WTC11 (cell line): ENCODE measurements around the gene CMTM1. TPM values are rescaled to one million over a fixed set of nuclear protein-coding genes. Genes with fewer than 3 reads are reported as not detected.
A peak's percentile ranks its signal among the peaks of the same experiment; 100 is the strongest.

ENCODE experiments used
- ATAC-seq: fragments of 200-7000 bp; cut with Tn5 transposase; 2 replicates; pipeline ENCODE4 v1.10.0; 2021; ENCODE audit warnings: mild to moderate bottlenecking, moderate library complexity
- CTCF ChIA-PET: fragments of 300-600 bp; sonication (Branson Sonifier 250); formaldehyde crosslinking; loops from one replicate; lab custom pipeline; 2021; ENCODE audit warnings: antibody characterized with exemption; lab: Charles Lee
- POLR2A ChIA-PET: fragments of 350-600 bp; sonication (Branson Sonifier 250); formaldehyde crosslinking; loops from one replicate; lab custom pipeline; 2021; ENCODE audit warnings: antibody characterized with exemption; lab: Charles Lee
- DNase-seq: peaks from one replicate; pipeline ENCODE4 v3.0.0; 2021; ENCODE audit warnings: low spot score
- H3K27ac Mint-ChIP-seq: 2 replicates; pipeline ENCODE4 v1.8.0; 2021; ENCODE audit warnings: mixed read lengths
- H3K27me3 Mint-ChIP-seq: 2 replicates; pipeline ENCODE4 v1.8.0; 2021; ENCODE audit warnings: low read depth, mild to moderate bottlenecking, moderate library complexity, mixed read lengths
- H3K36me3 Mint-ChIP-seq: 2 replicates; pipeline ENCODE4 v1.8.0; 2021; ENCODE audit warnings: mixed read lengths
- H3K4me1 Mint-ChIP-seq: 2 replicates; pipeline ENCODE4 v1.8.0; 2022; ENCODE audit warnings: mixed read lengths
- H3K4me3 Mint-ChIP-seq: 2 replicates; pipeline ENCODE4 v1.8.0; 2021; ENCODE audit warnings: mild to moderate bottlenecking, moderate library complexity, mixed read lengths
- H3K9me3 Mint-ChIP-seq: 2 replicates; pipeline ENCODE4 v1.8.0; 2021; ENCODE audit warnings: mixed read lengths
- CREB1 ChIP-seq: sonication (generic); formaldehyde crosslinking; IDR thresholded peaks from 2 replicates; pipeline ENCODE4 v1.8.0; 2023; ENCODE audit warnings: mild to moderate bottlenecking, missing genetic modification reagents
- FOXP4 ChIP-seq: sonication (generic); formaldehyde crosslinking; IDR thresholded peaks from 2 replicates; pipeline ENCODE4 v1.8.0; 2022; ENCODE audit warnings: mild to moderate bottlenecking, missing genetic modification reagents
- HMGA2 ChIP-seq: fragments of 250-450 bp; sonication (Bioruptor Pico); IDR thresholded peaks from 2 replicates; pipeline ENCODE4 v1.4.0; 2021; ENCODE audit warnings: mild to moderate bottlenecking, moderate library complexity
- HMGXB4 ChIP-seq: sonication (generic); formaldehyde crosslinking; IDR thresholded peaks from 2 replicates; pipeline ENCODE4 v1.8.1; 2023; ENCODE audit warnings: mild to moderate bottlenecking, moderate library complexity, missing genetic modification reagents
- IRF2 ChIP-seq: sonication (generic); formaldehyde crosslinking; IDR thresholded peaks from 2 replicates; pipeline ENCODE4 v1.8.0; 2022; ENCODE audit warnings: low read depth, missing genetic modification reagents, borderline replicate concordance
- JAZF1 ChIP-seq: fragments of 250-450 bp; sonication (Bioruptor Pico); IDR thresholded peaks from 2 replicates; pipeline ENCODE4 v1.9.0; 2021; ENCODE audit warnings: moderate library complexity, mild to moderate bottlenecking, inconsistent platforms
- KAT7 ChIP-seq: sonication (generic); formaldehyde crosslinking; IDR thresholded peaks from 2 replicates; pipeline ENCODE4 v1.8.1; 2023; ENCODE audit warnings: missing genetic modification reagents, mild to moderate bottlenecking, borderline replicate concordance
- MLX ChIP-seq: sonication (generic); formaldehyde crosslinking; IDR thresholded peaks from 2 replicates; pipeline ENCODE4 v1.8.1; 2023; ENCODE audit warnings: mild to moderate bottlenecking, missing genetic modification reagents, moderate library complexity
- NR1H2 ChIP-seq: sonication (generic); formaldehyde crosslinking; IDR thresholded peaks from 2 replicates; pipeline ENCODE4 v1.9.0; 2021; ENCODE audit warnings: mild to moderate bottlenecking, moderate library complexity, missing genetic modification reagents
- RELA ChIP-seq: sonication (generic); formaldehyde crosslinking; IDR thresholded peaks from 2 replicates; pipeline ENCODE4 v1.8.1; 2022; ENCODE audit warnings: missing genetic modification reagents, mild to moderate bottlenecking, borderline replicate concordance
- USF1 ChIP-seq: sonication (generic); formaldehyde crosslinking; IDR thresholded peaks from 2 replicates; pipeline ENCODE4 v1.8.0; 2022; ENCODE audit warnings: mild to moderate bottlenecking, missing genetic modification reagents
- ZBTB21 ChIP-seq: sonication (generic); formaldehyde crosslinking; IDR thresholded peaks from 2 replicates; pipeline ENCODE4 v1.8.1; 2023; ENCODE audit warnings: mild to moderate bottlenecking, missing genetic modification reagents, borderline replicate concordance
- ZBTB43 ChIP-seq: sonication (generic); formaldehyde crosslinking; IDR thresholded peaks from 2 replicates; pipeline ENCODE4 v1.8.1; 2023; ENCODE audit warnings: mild to moderate bottlenecking, missing genetic modification reagents
- ZMAT4 ChIP-seq: fragments of 250-450 bp; sonication (Bioruptor Pico); IDR thresholded peaks from 2 replicates; pipeline ENCODE4 v1.9.0; 2021; ENCODE audit warnings: mild to moderate bottlenecking
- ZNF219 ChIP-seq: sonication (generic); formaldehyde crosslinking; IDR thresholded peaks from 2 replicates; pipeline ENCODE4 v1.8.0; 2023; ENCODE audit warnings: missing genetic modification reagents, mild to moderate bottlenecking, borderline replicate concordance
- ZNF396 ChIP-seq: fragments of 250-450 bp; sonication (Bioruptor Pico); IDR thresholded peaks from 2 replicates; pipeline ENCODE4 v1.8.0; 2021; ENCODE audit warnings: mild to moderate bottlenecking, moderate library complexity, borderline replicate concordance
- ZNF512 ChIP-seq: sonication (generic); formaldehyde crosslinking; IDR thresholded peaks from 2 replicates; pipeline ENCODE4 v1.8.1; 2022; ENCODE audit warnings: missing genetic modification reagents, borderline replicate concordance
- ZSCAN18 ChIP-seq: fragments of 250-450 bp; sonication (Bioruptor Pico); IDR thresholded peaks from 2 replicates; pipeline ENCODE4 v2.1.2; 2022; ENCODE audit warnings: mild to moderate bottlenecking, moderate library complexity
- total RNA-seq: library from RNA; stranded (reverse); gene quantifications from 3 replicates; pipeline ENCODE4 v1.2.3, GENCODE V29; 2021

Gene CMTM1
- total RNA-seq, 1 experiment from 2014 or later: 1.6 TPM

- TF ChIP-seq ZNF512 (CRISPR knock-in tag): no peak
Measured at GRCh38 chr16:66525396-66526180, 40.7 kb upstream of the CMTM1 start (continued).

GRCh38 chr16:66528294-66528693 is 37.9 kb upstream of the CMTM1 start:
- H3K27me3 Mint-ChIP-seq: no peaks in the 10 kb centered on the region; the same call in 1 of the 2 replicates
- H3K27ac Mint-ChIP-seq: no peak overlapping the region
- H3K9me3 Mint-ChIP-seq: no peaks in the 10 kb centered on the region
- ChIA-PET CTCF (no interaction called here), POLR2A (no interaction called here)
- no peak overlapping the region for H3K4me3 Mint-ChIP-seq
- ATAC-seq (no peak), DNase-seq (no peak)
- H3K4me1 Mint-ChIP-seq: no peaks in the 10 kb centered on the region
- TF ChIP-seq CREB1 (CRISPR knock-in tag) (no peak), USF1 (CRISPR knock-in tag) (0 out of 2 replicates have a peak, but pooled peaks have one; percentile 16)
- TF ChIP-seq, all 79 proteins: peak for 1
- H3K36me3 Mint-ChIP-seq: peaks cover 8% of the 10 kb centered on the region; the same call in 1 of the 2 replicates

GRCh38 chr16:66529475-66529874 is 36.8 kb upstream of the CMTM1 start:
- ATAC-seq (no peak), DNase-seq (no peak)
- Mint-ChIP-seq H3K36me3 (peaks cover 8% of the 10 kb centered on the region; the same call in 1 of the 2 replicates), H3K4me3 (no peak overlapping the region), H3K27me3 (no peaks in the 10 kb centered on the region; the same call in 1 of the 2 replicates), H3K4me1 (no peaks in the 10 kb centered on the region), H3K27ac (no peak overlapping the region), H3K9me3 (no peaks in the 10 kb centered on the region)
- TF ChIP-seq ZNF219 (no peak), ZBTB21 (no peak), ZNF396 (CRISPR knock-in tag) (no peak), MLX (CRISPR knock-in tag) (no peak), ZSCAN18 (CRISPR knock-in tag) (no peak), ZMAT4 (CRISPR knock-in tag) (no peak), HMGA2 (CRISPR knock-in tag) (no peak), HMGXB4 (CRISPR knock-in tag) (no peak)
- POLR2A ChIA-PET: no interaction called here
- CTCF ChIA-PET: no interaction called here

GRCh38 chr16:66534376-66534799 is 31.9 kb upstream of the CMTM1 start:
- Mint-ChIP-seq H3K36me3 (no peaks in the 10 kb centered on the region), H3K9me3 (no peaks in the 10 kb centered on the region), H3K27ac (no peak overlapping the region), H3K27me3 (no peaks in the 10 kb centered on the region), H3K4me1 (no peaks in the 10 kb centered on the region), H3K4me3 (no peak overlapping the region)
- ChIA-PET POLR2A (no interaction called here), CTCF (no interaction called here)
- ATAC-seq: no peak
- DNase-seq: no peak
- no peak for TF ChIP-seq MLX (CRISPR knock-in tag)
- TF ChIP-seq ZBTB43 (CRISPR knock-in tag): no peak
- no peak for TF ChIP-seq KAT7 (CRISPR knock-in tag)
- TF ChIP-seq NR1H2: no peak
- no peak for TF ChIP-seq FOXP4
- no peak for TF ChIP-seq RELA
- no peak for TF ChIP-seq IRF2 (CRISPR knock-in tag)
- TF ChIP-seq JAZF1 (CRISPR knock-in tag): no peak
